HepG2 (cell line): ENCODE data around the gene TTF2. TPM values are rescaled to one million over a fixed set of nuclear protein-coding genes. Genes with fewer than 3 reads are reported as not detected.

Source experiments
- BORCS8-MEF2B ChIP-seq: sonication (generic); formaldehyde crosslinking; IDR thresholded peaks from 2 replicates; pipeline ENCODE4 v1.8.0; 2022; ENCODE audit warnings: mild to moderate bottlenecking, missing genetic modification reagents
- CEBPZ ChIP-seq: IDR thresholded peaks from 2 replicates; pipeline ENCODE4 v1.6.1; 2012; ENCODE audit warnings: low read length, improper control_type of control experiment
- CREB1 ChIP-seq, 2 experiments: fragments of 450-650 bp in 1 of 2; IDR thresholded peaks; 2 replicates each; pipeline ENCODE4 v1.6.1; 2016 to 2017; ENCODE audit warnings: control low read depth in 1 of 2, mild to moderate bottlenecking in 1 of 2, missing compliant biosample characterization in 1 of 2, missing genetic modification characterization in 1 of 2
- CREB3 ChIP-seq: sonication (generic); formaldehyde crosslinking; IDR thresholded peaks from 2 replicates; pipeline ENCODE4 v1.5.0; 2020; ENCODE audit warnings: missing genetic modification reagents
- EZH2 ChIP-seq: conservative IDR thresholded peaks from 2 replicates; pipeline ENCODE4 v1.6.1; 2012; ENCODE audit warnings: mild to moderate bottlenecking, low read depth, low read length, moderate library complexity
- ISX ChIP-seq: sonication (generic); formaldehyde crosslinking; conservative IDR thresholded peaks from 2 replicates; pipeline ENCODE4 v1.5.0; 2020; ENCODE audit warnings: missing genetic modification reagents
- KLF9 ChIP-seq: IDR thresholded peaks from 2 replicates; pipeline ENCODE4 v1.6.1; 2016; ENCODE audit warnings: low read depth
- LBX2 ChIP-seq: sonication (generic); formaldehyde crosslinking; IDR thresholded peaks from 2 replicates; pipeline ENCODE4 v1.5.0; 2020; ENCODE audit warnings: missing genetic modification reagents, mild to moderate bottlenecking, borderline replicate concordance
- MEIS2 ChIP-seq: sonication (generic); formaldehyde crosslinking; IDR thresholded peaks from 2 replicates; pipeline ENCODE4 v1.9.0; 2021; ENCODE audit warnings: mild to moderate bottlenecking, missing genetic modification reagents
- MIXL1 ChIP-seq: IDR thresholded peaks from 2 replicates; pipeline ENCODE4 v1.6.1; 2016
- PHF8 ChIP-seq: sonication (generic); formaldehyde crosslinking; IDR thresholded peaks from 2 replicates; pipeline ENCODE4 v1.5.0; 2020; ENCODE audit warnings: missing genetic modification reagents
- PLRG1 ChIP-seq: fragments of 450-650 bp; conservative IDR thresholded peaks from 2 replicates; pipeline ENCODE4 v1.6.1; 2016
- RFX1 ChIP-seq: fragments of 450-650 bp; IDR thresholded peaks from 2 replicates; pipeline ENCODE4 v1.6.1; 2017
- YEATS4 ChIP-seq: sonication (generic); formaldehyde crosslinking; IDR thresholded peaks from 2 replicates; pipeline ENCODE4 v1.4.0; 2020; ENCODE audit warnings: missing genetic modification reagents, borderline replicate concordance
- YY1 ChIP-seq: IDR thresholded peaks from 2 replicates; pipeline ENCODE4 v1.6.1; 2011; ENCODE audit warnings: low read length, low read depth, moderate library complexity, mild to moderate bottlenecking; ENCODE audit not compliant: insufficient read depth, insufficient replicate concordance
- ZFP37 ChIP-seq: sonication (generic); formaldehyde crosslinking; IDR thresholded peaks from 2 replicates; pipeline ENCODE4 v1.4.0; 2020; ENCODE audit warnings: missing genetic modification reagents, borderline replicate concordance
- ZMAT5 ChIP-seq: sonication (generic); formaldehyde crosslinking; IDR thresholded peaks from 2 replicates; pipeline ENCODE4 v1.5.0; 2020; ENCODE audit warnings: mild to moderate bottlenecking, low read depth, missing genetic modification reagents, borderline replicate concordance
- ZNF317 ChIP-seq: sonication (generic); formaldehyde crosslinking; IDR thresholded peaks from 2 replicates; pipeline ENCODE4 v1.5.0; 2020; ENCODE audit warnings: mild to moderate bottlenecking, missing genetic modification reagents
- ZNF33A ChIP-seq: sonication (generic); formaldehyde crosslinking; IDR thresholded peaks from 2 replicates; pipeline ENCODE4 v1.5.1; 2020; ENCODE audit warnings: missing genetic modification reagents, mild to moderate bottlenecking, moderate library complexity, borderline replicate concordance
- ZNF484 ChIP-seq: sonication (generic); formaldehyde crosslinking; IDR thresholded peaks from 2 replicates; pipeline ENCODE4 v1.5.1; 2020; ENCODE audit warnings: mild to moderate bottlenecking, low read depth, missing genetic modification reagents, borderline replicate concordance
- ZNF512 ChIP-seq: sonication (generic); formaldehyde crosslinking; IDR thresholded peaks from 2 replicates; pipeline ENCODE4 v1.4.0; 2020; ENCODE audit warnings: mild to moderate bottlenecking, missing genetic modification reagents
- ZNF530 ChIP-seq: sonication (generic); formaldehyde crosslinking; IDR thresholded peaks from 2 replicates; pipeline ENCODE4 v1.5.0; 2020; ENCODE audit warnings: low read depth, mild to moderate bottlenecking, missing genetic modification reagents
- ZNF562 ChIP-seq: sonication (generic); formaldehyde crosslinking; IDR thresholded peaks from 2 replicates; pipeline ENCODE4 v1.8.0; 2022; ENCODE audit warnings: missing genetic modification reagents, borderline replicate concordance
- ZNF782 ChIP-seq: sonication (generic); formaldehyde crosslinking; IDR thresholded peaks from 2 replicates; pipeline ENCODE4 v1.4.0; 2020; ENCODE audit warnings: missing genetic modification reagents, mild to moderate bottlenecking, borderline replicate concordance
- polyA plus RNA-seq, 8 experiments: library from polyadenylated mRNA; depleted of rRNA in 3 of 8; stranded (reverse) in 7 of 8; unstranded in 1 of 8; fragments of >200 nt; fragmentation: Illumina TruSeq in 4 of 8; extraction: Trizol in 4 of 8; gene quantifications; 2 replicates each; pipeline versions ENCODE4 v1.2.1 to v1.2.3, GENCODE V29; 2011 to 2016; ENCODE audit warnings: low read depth in 4 of 8, missing spikeins in 1 of 8, mixed read lengths in 1 of 8; ENCODE audit not compliant: insufficient read depth in 1 of 8
- total RNA-seq, 5 experiments: library from RNA; depleted of rRNA; stranded (reverse); fragments of >200 nt; fragmentation: Illumina TruSeq; extraction: Trizol; gene quantifications; 2 replicates each; pipeline ENCODE4 v1.2.3, GENCODE V29; 2016; ENCODE audit warnings: low read depth in 1 of 5

Gene TTF2
- total and polyA plus RNA-seq, 2 of the 13 experiments (the other 11 are each of a cell fraction or from before 2014, with no cell fraction given), result 12.8 to 48.9 TPM

GRCh38 chr1:117059678-117060440 lies at the start of gene TTF2 (continued):
- peak; percentile 53; the same call in 1 of the 2 replicates for TF ChIP-seq YEATS4 (CRISPR knock-in tag)
- no peak for TF ChIP-seq ZFP37
- no peak for TF ChIP-seq CEBPZ
- no peak for TF ChIP-seq ZNF484 (CRISPR knock-in tag)
- TF ChIP-seq RFX1, result no peak
- no peak for TF ChIP-seq MEIS2 (CRISPR knock-in tag)
- TF ChIP-seq BORCS8-MEF2B (CRISPR knock-in tag), result no peak
- TF ChIP-seq KLF9 (CRISPR knock-in tag), result peak; percentile 91
- TF ChIP-seq ZMAT5 (CRISPR knock-in tag), result no peak
- no peak for TF ChIP-seq YY1
- no peak for TF ChIP-seq ZNF782
- TF ChIP-seq CREB3 (CRISPR knock-in tag), result no peak
- TF ChIP-seq ZNF562 (CRISPR knock-in tag), result no peak
- TF ChIP-seq ZNF530, result no peak
- TF ChIP-seq ZNF512, result 0 out of 2 replicates have a peak, but pooled peaks have one; percentile 71
- no peak for TF ChIP-seq MIXL1
- no peak for TF ChIP-seq ISX (CRISPR knock-in tag)
- TF ChIP-seq EZH2, result no peak
- TF ChIP-seq LBX2 (CRISPR knock-in tag), result no peak
- TF ChIP-seq ZNF33A (CRISPR knock-in tag), result no peak
- TF ChIP-seq ZNF317 (CRISPR knock-in tag), result no peak
- TF ChIP-seq CREB1 (IDR thresholded peaks at IDR 0.05), result peak; percentile 57; the same call in 1 of the 2 replicates
- TF ChIP-seq CREB1 (CRISPR knock-in tag; IDR thresholded peaks at IDR 0.05), result peak; percentile 85
- no peak for TF ChIP-seq PLRG1
- peak; percentile 61; the same call in 1 of the 2 replicates for TF ChIP-seq PHF8 (CRISPR knock-in tag)
